ENCODE data around the gene ACVR1. TPM values are rescaled to one million over a fixed set of nuclear protein-coding genes. Genes with fewer than 3 reads are reported as not detected.

The ACVR1 gene
- 19.2 and 20.2 TPM in 2 replicates for total RNA-seq (2014; rRNA removed; shearing (Covaris generic))

DNA sequence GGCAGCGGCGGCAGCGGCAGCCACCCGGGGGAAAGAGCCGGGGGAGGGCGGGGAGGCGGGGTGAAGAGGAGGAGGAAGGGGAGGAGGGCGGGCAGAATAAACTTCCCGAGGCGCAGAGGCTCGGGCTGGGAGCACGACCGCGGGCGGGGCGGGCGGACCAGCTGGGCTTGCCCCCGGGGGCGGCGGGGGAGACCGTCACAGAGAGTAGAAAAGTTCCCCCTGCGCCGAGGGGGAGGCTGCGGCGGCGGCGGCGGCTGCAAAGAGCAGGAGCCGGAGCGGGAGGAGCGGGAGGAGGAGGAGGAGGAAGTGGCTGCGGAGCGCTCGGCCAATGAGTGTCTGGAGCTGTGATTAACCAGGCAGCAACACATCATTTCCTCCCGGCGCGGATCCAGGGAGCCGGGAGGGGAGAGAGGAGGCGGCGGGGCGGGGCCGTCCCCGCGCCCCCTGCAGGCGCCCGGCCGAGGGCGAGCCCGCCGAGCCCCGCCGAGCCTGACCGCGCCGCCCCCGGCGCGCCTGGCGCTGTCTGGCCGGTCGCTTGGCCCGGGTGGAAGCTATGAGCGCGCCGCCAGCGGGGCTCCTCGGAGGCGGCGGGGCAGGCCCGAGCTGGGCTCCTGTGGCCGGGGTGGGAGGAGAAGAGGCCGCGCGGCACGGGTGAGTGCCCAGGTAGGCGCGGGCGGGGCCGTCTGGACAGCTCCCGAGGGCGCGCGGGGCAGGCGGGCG is at the start of gene ACVR1:
TSS of gene ACVR1 (minus strand) at position 265 of the 720 bp plus-strand sequence. CDS start 76,837 bp downstream, outside the sequence.
- DNase-seq (ENCODE audit: low spot score): peak; percentile 96

- DNase-seq (ENCODE audit: low spot score): no peak
These were observed 48.9 kb upstream of the ACVR1 start for GRCh38 chr2:157925071-157925470.

GRCh38 chr2:157923598-157924217 is 47.6 kb upstream of the ACVR1 start:
- no peak for DNase-seq (ENCODE audit: low spot score)

DNA sequence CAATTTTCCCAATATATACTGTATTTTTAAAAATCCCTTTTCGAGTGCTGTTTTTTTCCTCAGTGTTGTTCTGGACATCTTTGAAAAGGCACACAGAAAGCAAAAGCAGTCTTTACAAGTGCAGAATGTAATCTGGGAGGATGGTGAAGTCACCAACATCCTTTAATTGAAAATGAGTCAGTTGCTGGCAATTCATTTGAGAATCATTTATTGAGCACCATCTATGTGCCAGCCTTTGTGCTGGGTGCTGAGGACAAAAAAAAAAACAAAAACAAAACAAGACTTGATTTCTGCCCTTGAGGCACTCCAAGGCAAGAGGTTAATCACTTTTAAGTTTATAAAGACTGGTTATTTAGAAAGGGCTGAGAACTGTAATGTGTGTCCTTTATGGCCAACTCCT is 46.7 kb upstream of the ACVR1 start:
- DNase-seq (ENCODE audit: low spot score): no peak

GRCh38 chr2:157922336-157922735 is 46.2 kb upstream of the ACVR1 start:
- no peak for DNase-seq (ENCODE audit: low spot score)

DNA sequence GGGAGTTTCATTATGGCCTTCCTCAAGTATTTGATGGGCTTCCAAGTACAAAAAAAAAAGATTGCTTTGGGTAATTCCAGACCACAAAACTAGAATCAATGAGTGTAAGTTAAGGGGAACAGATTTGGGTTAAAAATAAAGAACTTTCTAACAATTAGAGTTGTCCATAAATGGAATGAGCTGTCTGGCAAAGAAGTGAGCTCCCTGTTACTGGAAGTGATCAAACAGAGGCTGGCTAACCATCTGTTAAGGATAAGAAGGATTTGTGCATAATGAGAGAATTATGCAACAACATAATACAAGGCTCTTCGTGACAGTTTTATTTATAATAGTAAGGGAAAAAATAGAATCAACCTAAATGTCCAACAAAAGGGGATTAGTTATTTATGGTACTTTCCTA is 44.6 kb upstream of the ACVR1 start:
- no peak for DNase-seq (ENCODE audit: low spot score)

DNA sequence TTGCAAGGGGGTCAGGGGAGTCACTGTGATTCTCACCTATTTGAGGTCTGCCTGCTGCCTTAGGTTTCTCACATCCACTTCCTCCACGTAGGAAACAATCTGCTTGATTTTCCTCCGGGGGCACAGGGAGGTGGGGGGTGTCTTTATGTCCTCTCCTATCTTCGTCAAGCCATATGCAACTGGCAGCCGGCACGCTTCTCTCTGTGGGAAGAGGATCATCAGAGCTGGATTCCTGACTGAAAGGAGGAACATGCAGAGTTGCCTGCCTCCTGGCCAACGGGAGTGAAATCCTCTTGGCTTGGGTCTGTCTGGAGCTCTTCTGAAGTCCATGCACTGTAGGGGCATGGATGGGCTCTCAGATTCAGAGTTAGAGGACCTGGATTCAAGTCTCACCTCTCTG is 43.1 kb upstream of the ACVR1 start:
- DNase-seq (ENCODE audit: low spot score): no peak

GRCh38 chr2:157918319-157918718 is 42.2 kb upstream of the ACVR1 start:
- DNase-seq (ENCODE audit: low spot score): no peak

DNA sequence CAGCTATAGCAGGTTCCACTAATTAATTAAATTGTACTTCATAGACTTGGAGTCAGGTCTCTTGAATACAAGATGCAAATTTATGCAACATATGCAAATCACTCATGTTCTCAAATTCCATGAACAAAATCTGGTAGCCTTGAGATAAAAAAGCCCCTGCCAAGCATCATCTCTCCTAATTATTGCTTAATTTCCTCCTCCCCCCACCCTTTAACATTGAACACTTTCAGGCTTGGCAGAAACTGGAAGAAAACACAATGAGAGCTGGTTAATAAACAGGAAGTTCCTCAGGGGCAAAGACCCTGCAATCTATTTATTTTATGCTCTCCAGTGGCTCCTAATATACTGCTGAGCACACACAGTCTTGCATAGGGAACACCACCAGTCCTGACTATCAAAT is 35.6 kb upstream of the ACVR1 start:
- no peak for DNase-seq (ENCODE audit: low spot score)

GRCh38 chr2:157911246-157911645 is 35.1 kb upstream of the ACVR1 start:
- DNase-seq (ENCODE audit: low spot score): no peak

DNA sequence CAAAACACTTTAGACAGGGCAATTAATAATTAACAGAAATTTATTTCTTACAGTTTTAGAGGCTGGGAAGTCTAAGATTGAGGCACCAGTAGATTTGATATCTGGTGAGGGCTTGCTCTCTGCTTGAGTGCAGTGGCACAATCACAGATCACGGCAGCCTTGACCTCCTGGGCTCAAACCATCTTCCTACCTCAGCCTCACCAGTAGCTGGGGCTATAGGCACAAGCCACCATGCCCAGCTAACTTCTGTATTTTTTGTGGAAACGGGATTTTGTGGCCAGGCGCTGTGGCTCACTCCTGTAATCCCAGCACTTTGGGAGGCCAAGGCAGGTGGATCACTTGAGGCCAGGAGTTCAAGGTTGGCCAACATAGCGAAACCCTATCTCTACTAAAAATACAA is 29.0 kb upstream of the ACVR1 start:
- DNase-seq (ENCODE audit: low spot score): no peak

DNA sequence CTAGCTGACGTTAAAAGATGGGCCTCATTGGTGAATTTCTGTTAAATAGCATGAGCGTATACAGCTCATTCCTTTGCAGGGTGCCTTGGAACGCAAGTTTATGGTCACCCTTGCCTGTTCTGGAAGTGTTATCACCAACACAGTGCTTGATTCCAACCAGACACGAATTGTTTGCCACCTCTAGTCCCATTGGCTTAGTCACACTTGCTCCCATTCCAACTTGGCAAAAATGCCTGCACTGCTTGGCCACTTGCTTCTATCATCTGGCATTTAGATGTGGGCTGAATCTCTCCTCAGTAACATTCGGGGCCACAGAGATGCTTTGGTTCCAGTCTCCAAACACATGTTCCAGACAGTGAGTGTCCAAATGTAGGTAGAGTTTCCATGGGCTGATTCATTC is 27.5 kb upstream of the ACVR1 start:
- no peak for DNase-seq (ENCODE audit: low spot score)

DNA sequence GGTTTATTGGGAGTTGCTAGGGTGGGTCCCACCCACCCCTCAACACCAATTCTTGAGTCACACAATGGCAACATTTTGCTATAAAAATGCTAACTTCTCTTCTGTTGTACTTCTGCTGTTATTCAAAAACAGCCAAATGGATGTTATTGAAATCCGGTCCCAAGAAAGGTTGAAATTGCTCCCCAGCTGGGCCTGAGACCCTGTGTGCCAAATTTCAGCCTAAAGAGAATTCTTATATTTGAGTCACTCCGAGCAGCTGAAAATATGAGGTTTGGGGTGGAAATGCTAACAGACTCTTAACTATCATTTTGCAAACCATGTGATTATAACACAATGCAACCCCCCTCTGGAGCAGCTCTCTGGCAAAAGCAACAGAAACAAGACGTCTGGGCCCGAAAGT is 27.0 kb upstream of the ACVR1 start:
- DNase-seq (ENCODE audit: low spot score): no peak

DNA sequence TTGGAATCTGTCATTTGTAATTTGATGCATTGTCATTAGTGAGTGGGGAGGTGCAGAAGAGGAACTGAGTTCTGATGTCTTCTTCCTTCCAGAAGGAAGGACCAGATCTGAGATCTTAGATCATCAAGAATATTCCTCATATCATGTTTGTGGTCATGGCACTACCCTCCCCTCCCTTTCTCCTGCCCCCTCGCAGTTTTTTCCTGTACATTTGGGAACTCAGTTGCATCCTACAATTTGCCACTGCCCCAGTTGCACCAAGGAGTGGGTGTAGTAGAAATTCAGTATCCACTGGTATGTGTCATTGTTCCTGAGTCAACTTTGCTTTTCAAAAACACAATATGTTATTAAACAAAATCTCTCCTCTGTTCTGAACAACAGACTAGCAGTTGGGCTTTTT is 26.6 kb upstream of the ACVR1 start:
- DNase-seq (ENCODE audit: low spot score): no peak

DNA sequence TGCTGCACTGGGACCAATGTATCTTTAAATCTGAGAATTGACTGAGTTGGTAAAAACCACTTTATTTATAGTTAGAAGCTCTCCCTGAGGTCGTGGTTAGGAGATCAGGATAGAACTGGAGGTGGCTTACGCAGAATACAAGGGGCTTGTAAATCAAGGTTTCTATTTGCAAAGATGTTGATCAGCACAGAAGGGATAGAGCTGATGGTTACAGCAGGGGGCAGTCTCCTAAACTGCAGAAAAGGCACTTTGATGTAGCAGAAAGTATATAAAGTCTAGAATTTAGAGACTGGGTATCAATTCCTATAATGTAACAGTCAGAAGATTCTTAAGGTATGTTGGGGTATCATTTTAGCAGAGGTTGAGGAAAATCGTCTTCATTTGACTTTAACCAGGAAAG is 25.2 kb upstream of the ACVR1 start:
- DNase-seq (ENCODE audit: low spot score): no peak

- DNase-seq (ENCODE audit: low spot score): no peak
These were observed 24.6 kb upstream of the ACVR1 start for GRCh38 chr2:157900684-157901083.

- DNase-seq (ENCODE audit: low spot score): peak; percentile 27
These were observed 24.1 kb upstream of the ACVR1 start for GRCh38 chr2:157900203-157900602.

DNA sequence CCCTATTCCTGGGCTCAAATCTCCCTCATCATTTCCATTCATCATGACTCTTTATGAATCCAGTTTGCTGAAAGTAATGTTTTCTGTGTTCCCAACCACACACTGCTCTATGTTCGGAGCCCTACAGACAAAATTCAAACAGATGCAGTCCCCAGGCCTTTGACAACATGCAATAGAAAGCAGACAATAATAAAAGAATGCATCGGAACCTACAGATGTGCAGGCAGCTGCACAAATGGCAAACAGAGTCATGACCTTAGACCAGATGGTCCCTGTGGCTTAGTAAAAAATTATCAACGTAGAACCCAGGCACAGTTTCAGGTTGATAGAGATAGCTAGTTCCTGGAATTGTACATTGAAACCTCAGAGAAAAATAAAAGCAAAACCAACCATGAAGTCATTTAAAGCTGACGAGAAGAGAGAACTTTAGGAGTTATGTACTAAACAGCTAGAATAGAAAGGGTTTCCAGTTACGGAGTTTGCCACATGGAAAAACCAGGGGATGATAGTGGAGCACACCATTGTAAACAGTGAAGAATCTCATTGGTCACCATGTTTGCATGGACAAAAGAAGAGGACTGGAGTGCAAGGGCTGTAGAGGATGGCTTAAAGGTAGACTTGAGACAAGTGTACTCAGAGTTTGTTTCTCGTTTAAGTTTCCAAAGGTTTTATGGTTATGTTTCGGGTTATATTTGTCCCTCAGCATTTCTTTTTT is 23.2 kb upstream of the ACVR1 start:
- no peak for DNase-seq (ENCODE audit: low spot score)

- peak; percentile 71 for DNase-seq (ENCODE audit: low spot score)
These were observed 22.5 kb upstream of the ACVR1 start for GRCh38 chr2:157898591-157898996.

DNA sequence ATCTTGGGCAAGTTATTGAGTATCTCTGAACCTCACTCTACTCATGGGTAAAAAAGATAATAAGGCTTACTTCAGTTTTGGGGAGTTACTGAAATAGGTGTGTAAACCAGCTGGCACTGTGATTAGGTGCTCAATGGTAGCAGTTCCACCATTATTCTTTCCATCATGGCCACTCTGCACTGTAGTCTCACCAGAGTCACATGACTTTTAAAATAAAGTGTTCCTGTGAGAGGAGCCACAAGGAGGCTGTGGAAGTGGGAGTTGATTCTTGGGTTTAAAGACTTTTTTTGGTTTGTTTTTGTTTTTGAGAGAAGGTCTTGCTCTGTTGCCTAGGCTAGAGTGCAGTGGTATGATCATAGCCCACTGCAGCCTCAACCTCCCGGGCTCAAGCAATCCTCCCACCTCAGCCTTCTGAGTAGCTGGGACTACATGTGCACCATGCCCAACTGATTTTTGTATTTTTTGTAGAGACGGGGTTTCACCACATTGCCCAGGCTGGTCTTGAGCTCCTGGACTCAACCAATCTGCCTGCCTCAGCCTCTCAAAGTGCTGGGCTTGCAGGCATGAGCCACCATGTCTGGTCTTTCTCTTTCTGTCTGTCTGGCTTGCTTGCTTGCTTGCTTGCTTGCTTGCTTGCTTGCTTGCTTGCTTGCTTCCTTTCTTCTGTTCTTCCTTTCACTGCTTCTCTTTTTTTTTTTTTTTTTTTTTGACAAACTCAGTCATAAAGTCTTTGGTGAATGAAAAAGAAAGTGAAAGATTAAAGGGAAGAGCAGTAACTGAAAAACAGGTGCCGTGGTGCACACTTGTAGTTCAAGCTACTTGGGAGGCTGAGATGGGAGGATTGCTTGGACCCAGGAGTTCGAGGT is 21.2 kb upstream of the ACVR1 start:
- no peak for DNase-seq (ENCODE audit: low spot score)

DNA sequence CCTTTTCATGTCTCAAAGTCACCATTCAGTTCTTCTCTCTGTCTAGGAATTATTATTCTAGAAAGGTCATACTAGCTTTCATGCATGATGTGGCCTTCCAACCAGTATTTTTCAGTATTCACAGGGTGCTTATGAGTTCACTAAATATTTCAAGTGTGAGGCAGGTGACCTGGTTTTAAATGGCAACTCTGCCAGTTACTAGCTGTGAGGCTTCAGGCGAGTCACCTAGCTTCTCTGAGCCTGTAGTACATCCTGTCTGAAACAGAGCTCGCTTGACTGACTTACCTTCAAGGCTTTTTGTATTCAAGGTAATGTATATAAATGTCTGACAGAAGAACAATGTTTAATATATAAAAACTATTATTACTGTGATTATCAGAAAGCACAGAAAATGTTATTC is 19.4 kb upstream of the ACVR1 start:
- DNase-seq (ENCODE audit: low spot score): no peak

All from H4 (cell line).